Psoas muscle (tissue), 8 donors: Measurements from ENCODE around the gene PRELID1. TPM values are rescaled to one million over a fixed set of nuclear protein-coding genes. Genes with fewer than 3 reads are reported as not detected.

Experiments used
- ATAC-seq, 4 donors: fragments of 200-7000 bp; cut with Tn5 transposase; one replicate each; pipeline ENCODE4 v1.9.1; 2020; ENCODE audit warnings: moderate library complexity in 3 of 4, mild to moderate bottlenecking in 2 of 4
- DNase-seq, 2 donors: peaks; one replicate each; pipeline ENCODE4 v3.0.0-alpha.2; 2020
- H3K27ac ChIP-seq: fragments of 200-600 bp; one replicate; pipeline ENCODE4 v1.8.0; 2022
- H3K27me3 ChIP-seq, 3 donors: fragments of 200-600 bp in 1 of 3; one replicate each; pipeline versions ENCODE4 v1.6.1 to v1.8.0; 2013 to 2022; ENCODE audit warnings: low read length in 2 of 3, mild to moderate bottlenecking in 2 of 3, moderate library complexity in 1 of 3; ENCODE audit not compliant: insufficient read depth in 3 of 3
- H3K36me3 ChIP-seq, 2 donors: fragments of 200-600 bp in 1 of 2; one replicate each; pipeline versions ENCODE4 v1.6.1 to v1.8.0; 2013 to 2022; ENCODE audit warnings: low read depth in 1 of 2, mild to moderate bottlenecking in 1 of 2, moderate library complexity in 1 of 2; ENCODE audit not compliant: insufficient read depth in 1 of 2
- H3K4me1 ChIP-seq: fragments of 200-600 bp; one replicate; pipeline ENCODE4 v1.8.0; 2022
- H3K4me3 ChIP-seq: fragments of 200-600 bp; one replicate; pipeline ENCODE4 v1.8.0; 2022; ENCODE audit warnings: mild to moderate bottlenecking
- H3K9me3 ChIP-seq: fragments of 200-600 bp; one replicate; pipeline ENCODE4 v1.8.0; 2022
- WGBS, 3 donors: extraction: QIAGEN DNeasy Blood & Tissue Kit; methylation state at CpG; one replicate each; pipeline versions ENCODE4 v1.1.6 to v1.1.7; 2013; 5-methylcytosine and 5-hydroxymethylcytosine counted together
- intact Hi-C, 2 donors: fragments of 100-400 bp; cut with DNase I; formaldehyde crosslinking; loops; one replicate each; pipeline versions ENCODE4 v1.11.0 to v1.14.2; 2022
- polyA plus RNA-seq, 3 donors: library from polyadenylated mRNA; stranded (reverse); fragments of 200-250 nt; gene quantifications; one replicate each; pipeline ENCODE4 v1.2.3, GENCODE V29; 2013
- total RNA-seq, 4 donors: library from RNA; stranded (reverse); fragmentation: NEBNext Ultra II Directional in 2 of 4; extraction: Animal tissue kit (Norgen Biotek cat#: 25700) in 2 of 4; gene quantifications; one replicate each; pipeline versions ENCODE4 v1.2.1 to v1.2.4, GENCODE V29; 2021 to 2023
- TF ChIP-seq, protein P1 (sequence below): fragments of 200-600 bp; IDR thresholded peaks from one replicate; pipeline ENCODE4 v1.8.0; 2022; ENCODE audit warnings: antibody characterized with exemption
- donor health status: healthy with polysubstance abuse.
- donor health status: DM: no; HTN: no; CAD: no; lungs with moderate emphysema.
- donor health status: Bipolar disorder and iron deficiency.
- donor health status: healthy.
- donor health status: DM: yes; HTN: yes; CAD: no.
- donor health status: DM: no; HTN: no; CAD: no.
- donor health status: DM: no; HTN: no; CAD: no.
- donor health status: DM: yes; HTN: yes; CAD: no.

PRELID1 gene
- total and polyA plus RNA-seq, 7 donors = 19.9 to 201 (median 53.9) TPM

DNA sequence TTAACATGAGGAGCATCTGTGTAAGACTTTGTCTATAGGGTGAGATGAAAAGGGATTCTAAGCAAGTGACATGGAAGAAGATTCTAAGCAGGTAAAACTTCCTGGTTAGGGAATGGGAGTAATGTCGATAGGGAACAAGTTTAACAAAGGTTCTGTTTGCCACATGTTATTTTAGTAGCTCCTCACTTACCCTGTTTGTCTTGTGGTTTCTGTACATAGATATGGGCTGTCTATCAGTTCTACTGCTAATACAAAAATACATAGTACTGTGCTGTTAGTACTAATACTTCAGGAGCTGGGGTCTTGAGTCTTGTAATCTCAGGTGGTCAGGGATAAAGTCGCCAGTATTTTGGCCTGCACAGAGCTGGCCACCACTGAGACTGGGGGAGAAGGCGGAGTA lies 32.9 kb upstream of the PRELID1 start:
- ATAC-seq (no peak), DNase-seq (no peak)
- Histone ChIP-seq H3K27me3 (no peaks in the 10 kb centered on the region), H3K27ac (no peak overlapping the region), H3K4me3 (no peak overlapping the region), H3K4me1 (no peaks in the 10 kb centered on the region), H3K9me3 (no peaks in the 10 kb centered on the region), H3K36me3 (peaks cover 2 to 94% of the 10 kb centered on the region in 2 donors)
- 89 to 97% (median 97%) methylated on average over 3 of the region's 3 CpGs for WGBS, 3 donors
- intact Hi-C loops = no loop called here
- TF ChIP-seq, protein P1, sequence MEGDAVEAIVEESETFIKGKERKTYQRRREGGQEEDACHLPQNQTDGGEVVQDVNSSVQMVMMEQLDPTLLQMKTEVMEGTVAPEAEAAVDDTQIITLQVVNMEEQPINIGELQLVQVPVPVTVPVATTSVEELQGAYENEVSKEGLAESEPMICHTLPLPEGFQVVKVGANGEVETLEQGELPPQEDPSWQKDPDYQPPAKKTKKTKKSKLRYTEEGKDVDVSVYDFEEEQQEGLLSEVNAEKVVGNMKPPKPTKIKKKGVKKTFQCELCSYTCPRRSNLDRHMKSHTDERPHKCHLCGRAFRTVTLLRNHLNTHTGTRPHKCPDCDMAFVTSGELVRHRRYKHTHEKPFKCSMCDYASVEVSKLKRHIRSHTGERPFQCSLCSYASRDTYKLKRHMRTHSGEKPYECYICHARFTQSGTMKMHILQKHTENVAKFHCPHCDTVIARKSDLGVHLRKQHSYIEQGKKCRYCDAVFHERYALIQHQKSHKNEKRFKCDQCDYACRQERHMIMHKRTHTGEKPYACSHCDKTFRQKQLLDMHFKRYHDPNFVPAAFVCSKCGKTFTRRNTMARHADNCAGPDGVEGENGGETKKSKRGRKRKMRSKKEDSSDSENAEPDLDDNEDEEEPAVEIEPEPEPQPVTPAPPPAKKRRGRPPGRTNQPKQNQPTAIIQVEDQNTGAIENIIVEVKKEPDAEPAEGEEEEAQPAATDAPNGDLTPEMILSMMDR = no peak

DNA sequence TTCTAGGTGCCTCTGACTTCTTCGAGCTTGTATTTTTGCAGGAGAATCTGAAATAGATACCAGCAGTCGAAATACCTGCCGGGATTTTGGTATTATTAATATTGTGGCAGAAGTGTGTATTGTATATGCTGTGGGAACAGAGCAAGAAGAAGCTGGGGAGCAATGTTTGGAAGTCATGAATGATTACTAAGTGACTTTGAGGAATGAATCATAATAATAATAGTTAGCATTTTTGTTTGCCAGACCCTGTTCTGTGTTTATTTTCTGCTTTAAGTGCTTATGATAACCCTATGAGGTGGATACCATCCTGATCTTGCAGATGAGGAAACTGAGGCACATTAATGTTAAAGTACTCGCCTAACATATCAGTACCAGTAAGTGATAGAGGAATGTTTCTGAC lies 32.5 kb upstream of the PRELID1 start:
- Histone ChIP-seq H3K9me3 (no peaks in the 10 kb centered on the region), H3K4me3 (no peak overlapping the region), H3K27ac (no peak overlapping the region), H3K36me3 (peaks cover 2 to 94% of the 10 kb centered on the region in 2 donors), H3K27me3 (no peaks in the 10 kb centered on the region), H3K4me1 (no peaks in the 10 kb centered on the region)
- WGBS, 3 donors = 92 to 95% (median 95%) methylated on average over 4 of the region's 4 CpGs
- ATAC-seq (no peak), DNase-seq (no peak)
- TF ChIP-seq, protein P1 = no peak
- intact Hi-C loops = no loop called here

DNA sequence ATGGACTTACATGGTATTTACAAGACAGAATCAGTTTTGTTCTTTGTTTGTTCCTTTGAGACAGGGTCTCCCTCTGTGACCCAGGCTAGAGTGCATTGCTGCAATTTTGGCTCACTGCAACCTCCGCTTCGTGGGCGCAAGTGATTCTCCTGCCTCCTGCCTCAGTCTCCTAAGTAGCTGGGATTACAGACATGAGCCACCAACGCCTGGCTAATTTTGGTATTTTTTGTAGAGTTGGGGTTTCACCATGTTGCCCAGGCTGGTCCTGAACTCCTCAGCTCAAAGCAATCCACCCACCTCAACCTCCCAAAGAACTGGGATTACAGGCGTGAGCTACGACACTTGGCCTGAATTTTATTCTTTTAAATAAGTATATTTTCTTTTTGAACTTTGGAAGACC lies 27.7 kb upstream of the PRELID1 start:
- DNase-seq (no peak), ATAC-seq (no peak)
- Histone ChIP-seq H3K4me1 (no peaks in the 10 kb centered on the region), H3K36me3 (peaks cover 0 to 89% of the 10 kb centered on the region in 2 donors), H3K27ac (no peak overlapping the region), H3K27me3 (no peaks in the 10 kb centered on the region), H3K9me3 (no peaks in the 10 kb centered on the region), H3K4me3 (no peak overlapping the region)
- intact Hi-C loops = no loop called here
- TF ChIP-seq, protein P1 = no peak
- WGBS, 3 donors = 89 to 95% (median 94%) methylated on average over 6 of the region's 6 CpGs

DNA sequence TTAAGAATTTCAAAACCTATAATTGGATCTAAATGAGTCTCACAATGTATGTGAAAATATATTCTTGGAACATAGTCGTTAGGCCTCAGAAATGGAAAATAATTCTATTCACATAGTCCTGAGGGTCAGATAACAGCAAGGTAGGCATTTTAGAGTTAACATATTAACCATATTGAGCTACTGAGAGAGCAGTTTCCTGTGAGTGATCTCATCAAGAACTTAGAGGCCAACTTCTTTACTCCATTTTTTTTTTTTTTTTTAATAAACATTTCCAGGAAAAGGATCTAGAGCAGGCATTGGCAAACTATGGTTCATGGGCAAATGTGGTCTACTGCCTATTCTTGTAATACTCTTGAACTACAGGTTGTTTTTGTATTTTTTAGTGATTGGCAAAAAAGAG lies 26.7 kb upstream of the PRELID1 start:
- no peak for ATAC-seq
- no peak for DNase-seq
- Histone ChIP-seq H3K36me3 (peaks cover 0 to 89% of the 10 kb centered on the region in 2 donors), H3K27ac (no peak overlapping the region), H3K4me3 (no peak overlapping the region), H3K9me3 (no peaks in the 10 kb centered on the region), H3K27me3 (no peaks in the 10 kb centered on the region), H3K4me1 (no peaks in the 10 kb centered on the region)
- intact Hi-C loops = no loop called here
- 40 to 54% (median 52%) methylated on average over 1 of the region's 1 CpG for WGBS, 3 donors
- TF ChIP-seq, protein P1 = no peak

DNA sequence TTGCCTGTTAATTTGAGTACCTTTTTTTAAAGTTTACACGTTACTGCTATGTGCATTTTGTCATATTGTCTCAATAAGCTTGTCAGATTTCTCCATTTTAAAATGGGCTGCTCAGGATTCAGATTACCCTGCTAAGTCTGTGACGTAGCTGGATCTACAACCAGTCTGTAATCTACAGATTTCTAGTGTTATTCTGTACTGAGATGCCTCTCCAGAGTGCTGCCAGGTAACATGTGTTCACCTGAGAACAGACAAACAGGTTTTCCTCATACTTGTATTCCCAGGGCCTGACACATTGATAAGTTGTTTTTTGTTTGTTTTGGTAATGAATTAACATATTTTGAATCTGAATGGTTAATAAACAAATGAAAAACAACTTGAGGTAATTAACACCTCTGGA lies 15.4 kb upstream of the PRELID1 start:
- peaks cover 14 to 100% of the 10 kb centered on the region in 2 donors for H3K36me3 ChIP-seq
- no peaks in the 10 kb centered on the region for H3K4me1 ChIP-seq
- no peak overlapping the region for H3K4me3 ChIP-seq
- no peaks in the 10 kb centered on the region for H3K27me3 ChIP-seq
- TF ChIP-seq, protein P1 = no peak
- intact Hi-C loops = no loop called here
- ATAC-seq (no peak), DNase-seq (no peak)
- no peak overlapping the region for H3K27ac ChIP-seq
- H3K9me3 ChIP-seq = no peaks in the 10 kb centered on the region
- 86 to 89% (median 86%) methylated on average over 2 of the region's 2 CpGs for whole genome bisulfite sequencing, 3 donors
